Ovary (tissue), 9 donors: ENCODE measurements around the gene CPLANE1. TPM values are rescaled to one million over a fixed set of nuclear protein-coding genes. Genes with fewer than 3 reads are reported as not detected.
"Not testable (repeated sequence)": the region's sequence is repeated elsewhere in the genome, so short reads cannot be mapped to it uniquely, and the experiment has no call there.

Source experiments
- DNase-seq, 5 donors: peaks; one replicate each; pipeline ENCODE4 v3.0.0-alpha.2; 2019 to 2020
- H3K27ac ChIP-seq, 2 donors: fragments of 200-600 bp; one replicate each; pipeline versions ENCODE4 v1.5.1 to v1.8.0; 2019 to 2022
- H3K27me3 ChIP-seq: fragments of 200-600 bp; one replicate; pipeline ENCODE4 v1.8.0; 2022
- H3K36me3 ChIP-seq: fragments of 200-600 bp; sonication (generic); one replicate; pipeline ENCODE4 v1.5.1; 2019
- H3K4me1 ChIP-seq: one replicate; pipeline ENCODE4 v1.8.1; 2013; ENCODE audit warnings: mild to moderate bottlenecking, moderate library complexity; ENCODE audit not compliant: insufficient read depth
- H3K4me3 ChIP-seq: fragments of 200-600 bp; sonication (generic); one replicate; pipeline ENCODE4 v1.5.1; 2017
- H3K9me3 ChIP-seq, 2 donors: fragments of 200-600 bp in 1 of 2; sonication (generic) in 1 of 2; one replicate each; pipeline versions ENCODE4 v1.5.1 to v1.8.1; 2013 to 2019; ENCODE audit warnings: mild to moderate bottlenecking in 1 of 2, moderate library complexity in 1 of 2
- CTCF ChIP-seq, 3 donors: fragments of 450-650 bp in 2 of 3; fragments of 200-600 bp in 1 of 3; IDR thresholded peaks; one replicate each; pipeline versions ENCODE4 v1.5.1 to v1.8.0; 2016 to 2022; ENCODE audit warnings: antibody characterized with exemption in 3 of 3, mild to moderate bottlenecking in 1 of 3
- EP300 ChIP-seq: sonication (generic); formaldehyde crosslinking; IDR thresholded peaks from one replicate; pipeline ENCODE4 v1.6.1; 2017; ENCODE audit warnings: antibody characterized with exemption
- POLR2A ChIP-seq: fragments of 450-650 bp; IDR thresholded peaks from one replicate; pipeline ENCODE4 v1.6.1; 2017; ENCODE audit warnings: antibody characterized with exemption, mild to moderate bottlenecking, moderate library complexity
- WGBS, 3 donors: extraction: QIAGEN DNeasy Blood & Tissue Kit in 1 of 3; methylation state at CpG; one replicate each; pipeline versions ENCODE4 v1.1.5 to v1.1.7; 2013 to 2017; 5-methylcytosine and 5-hydroxymethylcytosine counted together
- intact Hi-C, 4 donors: fragments of 100-400 bp; cut with DNase I; formaldehyde crosslinking; loops; one replicate each; pipeline versions ENCODE4 v1.11.0 to v1.15.1; 2022 to 2023
- polyA plus RNA-seq, 2 donors: library from polyadenylated mRNA; stranded (reverse); fragments of 200-250 nt in 1 of 2; fragments of 350-450 nt in 1 of 2; fragmentation: Illumina TruSeq in 1 of 2; extraction: RNeasy Lipid Tissue Mini Kit (QIAGEN cat#74804) in 1 of 2; gene quantifications; one replicate each; pipeline ENCODE4 v1.2.3, GENCODE V29; 2013 to 2014
- total RNA-seq, 7 donors: library from RNA; depleted of rRNA in 2 of 7; stranded (reverse); fragments of >200 nt in 2 of 7; fragmentation: NEBNext Ultra II Directional in 3 of 7; extraction: Animal tissue kit (Norgen Biotek cat#: 25700) in 3 of 7; gene quantifications; one replicate each; pipeline versions ENCODE4 v1.1.0 to v1.2.4, GENCODE V29; 2016 to 2023
- donor health status: DM: no; HTN: no; CAD: no; lungs with moderate emphysema.
- donor health status: DM: no; HTN: no; CAD: no.
- donor health status: Bipolar disorder and iron deficiency.
- donor health status: DM: yes; HTN: yes; CAD: no.
- donor health status: DM: no; HTN: no; CAD: no.
- donor health status: DM: yes; HTN: yes; CAD: no.

The CPLANE1 gene
- total and polyA plus RNA-seq, 9 donors, result 5.4 to 39.2 (median 22.5) TPM

- intact Hi-C loops, result no loop called here
- no peaks in the 10 kb centered on the region for H3K27me3 ChIP-seq
- no peaks in the 10 kb centered on the region for H3K36me3 ChIP-seq
- DNase-seq, result no peak
- H3K4me3 ChIP-seq, result no peak overlapping the region
- no peaks in the 10 kb centered on the region for H3K4me1 ChIP-seq
- no peaks in the 10 kb centered on the region for H3K9me3 ChIP-seq
- TF ChIP-seq POLR2A (no peak), EP300 (no peak), CTCF (IDR thresholded peaks at IDR 0.05) (no peak)
- H3K27ac ChIP-seq, result no peak overlapping the region
Measured at GRCh38 chr5:37222181-37222580, 27.0 kb downstream of the CPLANE1 start.

GRCh38 chr5:37220426-37220825, 28.8 kb downstream of the CPLANE1 start:
- DNase-seq, H3K36me3 ChIP-seq, H3K4me1 ChIP-seq, H3K27me3 ChIP-seq, H3K27ac ChIP-seq, H3K4me3 ChIP-seq, intact Hi-C loops, H3K9me3 ChIP-seq: not testable (repeated sequence)
- 89 to 97% (median 95%) methylated on average over 6 of the region's 6 CpGs for WGBS, 3 donors

GRCh38 chr5:37219384-37219783, 29.8 kb downstream of the CPLANE1 start:
- H3K27me3 ChIP-seq, H3K36me3 ChIP-seq, H3K4me1 ChIP-seq, DNase-seq, H3K4me3 ChIP-seq, intact Hi-C loops, H3K9me3 ChIP-seq, H3K27ac ChIP-seq: not testable (repeated sequence)
- 83 to 94% (median 90%) methylated on average over 5 of the region's 5 CpGs for WGBS, 3 donors

- 38 to 64% (median 56%) methylated on average over 1 of the region's 1 CpG for WGBS, 3 donors
- no peaks in the 10 kb centered on the region for H3K36me3 ChIP-seq
Measured at GRCh38 chr5:37217976-37218375, 31.2 kb downstream of the CPLANE1 start.

GRCh38 chr5:37214550-37214949, 34.6 kb downstream of the CPLANE1 start:
- Histone ChIP-seq H3K4me3 (no peak overlapping the region), H3K27me3 (no peaks in the 10 kb centered on the region), H3K36me3 (no peaks in the 10 kb centered on the region), H3K27ac (no peak overlapping the region), H3K4me1 (no peaks in the 10 kb centered on the region), H3K9me3 (no peaks in the 10 kb centered on the region)
- 25 to 42% (median 36%) methylated on average over 1 of the region's 1 CpG for WGBS, 3 donors
- intact Hi-C loops, result no loop called here
- DNase-seq, result no peak
- no peak for TF ChIP-seq POLR2A
- no peak for TF ChIP-seq EP300
- no peak for TF ChIP-seq CTCF (IDR thresholded peaks at IDR 0.05)

More at GRCh38 chr5:37217976-37218375, 31.2 kb downstream of the CPLANE1 start:
- Histone ChIP-seq H3K27ac (no peak overlapping the region), H3K9me3 (no peaks in the 10 kb centered on the region), H3K4me3 (no peak overlapping the region), H3K27me3 (no peaks in the 10 kb centered on the region), H3K4me1 (no peaks in the 10 kb centered on the region)
- DNase-seq, result no peak
- TF ChIP-seq EP300, result no peak
- TF ChIP-seq CTCF (IDR thresholded peaks at IDR 0.05), result no peak
- no peak for TF ChIP-seq POLR2A
- intact Hi-C loops, result no loop called here

- H3K9me3 ChIP-seq, result no peaks in the 10 kb centered on the region
- no peak overlapping the region for H3K4me3 ChIP-seq
- 88 to 94% (median 90%) methylated on average over 3 of the region's 3 CpGs for WGBS, 3 donors
- H3K27ac ChIP-seq, result no peak overlapping the region
- no peak for DNase-seq
- intact Hi-C loops, result no loop called here
- no peaks in the 10 kb centered on the region for H3K36me3 ChIP-seq
- TF ChIP-seq EP300 (no peak), CTCF (IDR thresholded peaks at IDR 0.05) (no peak), POLR2A (no peak)
- no peaks in the 10 kb centered on the region for H3K27me3 ChIP-seq
- no peaks in the 10 kb centered on the region for H3K4me1 ChIP-seq
Measured at GRCh38 chr5:37212096-37212495, 37.1 kb downstream of the CPLANE1 start.
